ENCODE data around the gene RPS15.

RPS15 gene

DNA sequence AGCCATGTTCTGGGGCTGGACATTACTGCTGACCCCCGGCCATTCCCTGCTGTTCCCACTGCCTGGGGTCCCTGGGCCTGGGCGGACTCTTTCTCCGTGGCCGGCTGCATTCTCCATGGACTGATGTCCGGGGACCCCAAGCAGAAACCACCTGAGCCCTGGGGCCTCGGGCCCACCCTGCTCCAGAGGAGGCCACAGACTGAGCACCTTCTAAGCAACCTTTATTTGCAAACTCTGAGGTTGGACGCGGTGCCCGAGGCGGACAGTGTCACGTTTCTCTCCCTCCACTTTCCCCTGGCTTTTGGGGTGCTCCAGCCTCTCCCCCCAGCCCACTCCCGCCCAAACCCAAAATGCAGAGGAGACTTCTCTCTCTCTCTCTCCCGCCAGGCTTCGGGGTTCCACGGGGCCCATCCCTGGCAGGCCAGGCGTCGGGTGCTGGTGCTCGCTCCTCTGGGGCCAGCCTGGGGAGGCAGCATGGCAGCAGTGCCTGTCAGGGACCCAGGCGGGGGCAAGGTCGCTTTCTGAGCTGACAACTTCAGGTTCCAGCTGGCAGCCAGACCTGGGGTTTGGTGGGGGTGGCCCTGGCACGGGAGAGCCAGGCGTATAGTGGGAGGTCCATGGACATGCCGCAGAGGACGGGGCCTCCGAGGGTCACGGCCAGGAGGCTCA lies 43.2 kb downstream of the RPS15 start:
- H3K4me1 ChIP-seq (ENCODE audit: insufficient read depth, low read length), result peaks cover 8% of the 10 kb centered on the region
- H2AFZ ChIP-seq (ENCODE audit: low read depth, low read length), result no peak overlapping the region
- H3K9me3 ChIP-seq (ENCODE audit: low read length), result no peaks in the 10 kb centered on the region
- no peaks in the 10 kb centered on the region for H3K27me3 ChIP-seq (ENCODE audit: insufficient read depth, low read length)
- peaks cover 7% of the 10 kb centered on the region for H3K36me3 ChIP-seq (ENCODE audit: insufficient read depth, low read length)
- H3K4me3 ChIP-seq (ENCODE audit: low read length), result no peak overlapping the region

GRCh38 chr19:1481893-1482360 lies 43.7 kb downstream of the RPS15 start:
- Histone ChIP-seq H3K4me1 (ENCODE audit: insufficient read depth, low read length) (peaks cover 8% of the 10 kb centered on the region), H3K27me3 (ENCODE audit: insufficient read depth, low read length) (no peaks in the 10 kb centered on the region)

GRCh38 chr19:1482361-1483130 lies 44.4 kb downstream of the RPS15 start:
- Histone ChIP-seq H2AFZ (ENCODE audit: low read depth, low read length) (no peak overlapping the region), H3K36me3 (ENCODE audit: insufficient read depth, low read length) (no peaks in the 10 kb centered on the region), H3K9me3 (ENCODE audit: low read length) (no peaks in the 10 kb centered on the region), H3K27me3 (ENCODE audit: insufficient read depth, low read length) (no peaks in the 10 kb centered on the region), H3K4me3 (ENCODE audit: low read length) (no peak overlapping the region), H3K4me1 (ENCODE audit: insufficient read depth, low read length) (peaks cover 8% of the 10 kb centered on the region)

More at GRCh38 chr19:1481893-1482360, 43.7 kb downstream of the RPS15 start:
- Histone ChIP-seq H2AFZ (ENCODE audit: low read depth, low read length) (no peak overlapping the region), H3K36me3 (ENCODE audit: insufficient read depth, low read length) (peaks cover 5% of the 10 kb centered on the region), H3K4me3 (ENCODE audit: low read length) (no peak overlapping the region), H3K9me3 (ENCODE audit: low read length) (no peaks in the 10 kb centered on the region)

- Histone ChIP-seq H3K9me3 (ENCODE audit: low read length) (no peaks in the 10 kb centered on the region), H3K27me3 (ENCODE audit: insufficient read depth, low read length) (no peaks in the 10 kb centered on the region), H3K36me3 (ENCODE audit: insufficient read depth, low read length) (no peaks in the 10 kb centered on the region), H3K4me3 (ENCODE audit: low read length) (no peak overlapping the region), H3K4me1 (ENCODE audit: insufficient read depth, low read length) (peaks cover 2% of the 10 kb centered on the region), H2AFZ (ENCODE audit: low read depth, low read length) (no peak overlapping the region)
Observed at GRCh38 chr19:1483131-1483978, 45.2 kb downstream of the RPS15 start.

DNA sequence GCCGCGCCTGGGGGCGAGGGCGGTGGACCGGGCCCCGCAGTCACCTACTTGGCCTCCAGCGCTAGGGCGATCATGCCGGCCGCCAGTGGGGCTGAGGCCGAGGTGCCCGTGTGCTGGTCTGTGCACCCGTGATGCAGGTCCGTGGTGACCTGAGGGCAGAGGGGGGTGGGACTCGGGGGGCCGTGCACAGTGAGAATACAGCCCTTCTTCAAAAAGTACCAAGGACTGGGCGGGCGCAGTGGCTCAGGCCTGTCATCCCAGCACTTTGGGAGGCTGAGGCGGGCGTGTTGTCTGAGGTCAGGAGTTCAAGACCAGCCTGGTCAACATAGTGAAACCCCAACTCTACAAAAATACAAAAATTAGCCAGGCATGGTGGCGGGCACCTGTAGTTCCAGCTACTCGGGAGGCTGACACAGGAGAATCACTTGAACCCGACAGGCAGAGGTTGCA lies 45.8 kb downstream of the RPS15 start:
- Histone ChIP-seq H3K4me3 (ENCODE audit: low read length) (no peak overlapping the region), H2AFZ (ENCODE audit: low read depth, low read length) (no peak overlapping the region), H3K9me3 (ENCODE audit: low read length) (no peaks in the 10 kb centered on the region), H3K36me3 (ENCODE audit: insufficient read depth, low read length) (no peaks in the 10 kb centered on the region), H3K27me3 (ENCODE audit: insufficient read depth, low read length) (no peaks in the 10 kb centered on the region), H3K4me1 (ENCODE audit: insufficient read depth, low read length) (no peaks in the 10 kb centered on the region)

GRCh38 chr19:1486720-1487575 lies 48.8 kb downstream of the RPS15 start:
- Histone ChIP-seq H3K4me1 (ENCODE audit: insufficient read depth, low read length) (peaks cover 8% of the 10 kb centered on the region), H3K36me3 (ENCODE audit: insufficient read depth, low read length) (no peaks in the 10 kb centered on the region), H3K27me3 (ENCODE audit: insufficient read depth, low read length) (no peaks in the 10 kb centered on the region), H2AFZ (ENCODE audit: low read depth, low read length) (no peak overlapping the region), H3K9me3 (ENCODE audit: low read length) (no peaks in the 10 kb centered on the region), H3K4me3 (ENCODE audit: low read length) (no peak overlapping the region)

- no peaks in the 10 kb centered on the region for H3K36me3 ChIP-seq (ENCODE audit: insufficient read depth, low read length)
- H3K4me3 ChIP-seq (ENCODE audit: low read length), result no peak overlapping the region
- no peaks in the 10 kb centered on the region for H3K9me3 ChIP-seq (ENCODE audit: low read length)
- peaks cover 12% of the 10 kb centered on the region for H3K4me1 ChIP-seq (ENCODE audit: insufficient read depth, low read length)
- H3K27me3 ChIP-seq (ENCODE audit: insufficient read depth, low read length), result no peaks in the 10 kb centered on the region
- H2AFZ ChIP-seq (ENCODE audit: low read depth, low read length), result no peak overlapping the region
Observed at GRCh38 chr19:1487576-1488281, 49.5 kb downstream of the RPS15 start.

DNA sequence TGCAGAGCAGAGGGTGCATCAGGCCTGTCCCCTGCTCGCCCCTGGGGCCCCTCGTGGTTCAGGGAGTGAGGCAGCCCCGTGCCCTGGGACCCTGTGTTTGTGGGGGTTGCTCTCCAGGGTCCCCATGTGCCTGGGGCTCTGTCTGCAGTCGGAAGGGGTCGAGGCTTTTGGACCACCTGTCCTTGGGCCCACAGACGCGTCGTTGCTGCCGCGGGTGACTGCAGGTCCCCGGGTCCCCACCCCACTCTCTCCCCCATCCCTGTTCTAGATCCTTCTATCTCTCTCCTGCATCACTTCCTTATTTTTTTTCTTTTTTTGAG lies 50.0 kb downstream of the RPS15 start:
- H3K4me3 ChIP-seq (ENCODE audit: low read length), result no peak overlapping the region
- H3K36me3 ChIP-seq (ENCODE audit: insufficient read depth, low read length), result no peaks in the 10 kb centered on the region
- H3K27me3 ChIP-seq (ENCODE audit: insufficient read depth, low read length), result no peaks in the 10 kb centered on the region
- peaks cover 17% of the 10 kb centered on the region for H3K4me1 ChIP-seq (ENCODE audit: insufficient read depth, low read length)
- H2AFZ ChIP-seq (ENCODE audit: low read depth, low read length), result no peak overlapping the region
- no peaks in the 10 kb centered on the region for H3K9me3 ChIP-seq (ENCODE audit: low read length)

- H3K36me3 ChIP-seq (ENCODE audit: insufficient read depth, low read length), result no peaks in the 10 kb centered on the region
- H3K4me3 ChIP-seq (ENCODE audit: low read length), result peak overlapping the region; percentile 51
- H2AFZ ChIP-seq (ENCODE audit: low read depth, low read length), result peak overlapping the region; percentile 22
- peaks cover 21% of the 10 kb centered on the region for H3K4me1 ChIP-seq (ENCODE audit: insufficient read depth, low read length)
- no peaks in the 10 kb centered on the region for H3K27me3 ChIP-seq (ENCODE audit: insufficient read depth, low read length)
- no peaks in the 10 kb centered on the region for H3K9me3 ChIP-seq (ENCODE audit: low read length)
Observed at GRCh38 chr19:1489463-1490310, 51.5 kb downstream of the RPS15 start.
